Muscle layer of duodenum (tissue), 2 donors: ENCODE measurements around the gene RALGDS.
"Not testable (repeated sequence)": the region's sequence is repeated elsewhere in the genome, so short reads cannot be mapped to it uniquely, and the experiment has no call there.

Experiments
- H3K27ac ChIP-seq: one replicate; pipeline ENCODE4 v1.7.0; 2013; ENCODE audit warnings: mild to moderate bottlenecking, low read length
- H3K27me3 ChIP-seq: one replicate; pipeline ENCODE4 v1.7.0; 2013; ENCODE audit warnings: low read depth, mild to moderate bottlenecking, control low read depth, low read length
- H3K36me3 ChIP-seq, 2 donors: one replicate each; pipeline ENCODE4 v1.7.0; 2013; ENCODE audit warnings: low read length in 2 of 2, control low read depth in 1 of 2, mild to moderate bottlenecking in 1 of 2; ENCODE audit not compliant: insufficient read depth in 2 of 2, control insufficient read depth in 1 of 2
- H3K4me1 ChIP-seq, 2 donors: one replicate each; pipeline ENCODE4 v1.7.0; 2013; ENCODE audit warnings: low read length in 2 of 2, mild to moderate bottlenecking in 2 of 2, control low read depth in 1 of 2, moderate library complexity in 1 of 2; ENCODE audit not compliant: insufficient read depth in 2 of 2, control insufficient read depth in 1 of 2
- H3K4me3 ChIP-seq, 2 donors: one replicate each; pipeline ENCODE4 v1.7.0; 2013; ENCODE audit warnings: low read length in 2 of 2, low read depth in 1 of 2, mild to moderate bottlenecking in 1 of 2
- H3K9me3 ChIP-seq, 2 donors: one replicate each; pipeline ENCODE4 v1.7.0; 2013; ENCODE audit warnings: low read length in 2 of 2, control low read depth in 1 of 2, mild to moderate bottlenecking in 1 of 2; ENCODE audit not compliant: control insufficient read depth in 1 of 2
- donor health status: healthy.

The RALGDS gene

GRCh38 chr9:133072210-133072609 lies 48.8 kb downstream of the RALGDS start:
- H3K36me3 ChIP-seq, H3K4me1 ChIP-seq, H3K27me3 ChIP-seq, H3K4me3 ChIP-seq, H3K9me3 ChIP-seq, H3K27ac ChIP-seq: not testable (repeated sequence)

- Histone ChIP-seq H3K27me3 (no peaks in the 10 kb centered on the region), H3K36me3 (peaks cover 0 to 3% of the 10 kb centered on the region in 2 donors), H3K9me3 (no peaks in the 10 kb centered on the region), H3K27ac (no peak overlapping the region), H3K4me1 (no peaks in the 10 kb centered on the region), H3K4me3 (no peak overlapping the region)
Observed at GRCh38 chr9:133071484-133072150, 49.4 kb downstream of the RALGDS start.

- not testable (repeated sequence) for H3K4me3 ChIP-seq, H3K27me3 ChIP-seq, H3K4me1 ChIP-seq, H3K27ac ChIP-seq, H3K36me3 ChIP-seq, H3K9me3 ChIP-seq
Observed at GRCh38 chr9:133070985-133071384, 50.1 kb downstream of the RALGDS start.

GRCh38 chr9:133070500-133070961 lies 50.5 kb downstream of the RALGDS start:
- H3K27me3 ChIP-seq, H3K9me3 ChIP-seq, H3K4me3 ChIP-seq, H3K4me1 ChIP-seq, H3K27ac ChIP-seq, H3K36me3 ChIP-seq: not testable (repeated sequence)

- not testable (repeated sequence) for H3K4me3 ChIP-seq, H3K36me3 ChIP-seq, H3K27me3 ChIP-seq, H3K9me3 ChIP-seq, H3K27ac ChIP-seq, H3K4me1 ChIP-seq
Observed at GRCh38 chr9:133068431-133068830, 52.6 kb downstream of the RALGDS start.

GRCh38 chr9:133067813-133068212 lies 53.2 kb downstream of the RALGDS start:
- Histone ChIP-seq H3K4me1 (no peaks in the 10 kb centered on the region), H3K36me3 (peaks cover 0 to 3% of the 10 kb centered on the region in 2 donors), H3K27ac (no peak overlapping the region), H3K4me3 (no peak overlapping the region), H3K27me3 (no peaks in the 10 kb centered on the region), H3K9me3 (no peaks in the 10 kb centered on the region)

- no peaks in the 10 kb centered on the region for H3K4me1 ChIP-seq
- no peak overlapping the region for H3K4me3 ChIP-seq
- peaks cover 0 to 3% of the 10 kb centered on the region in 2 donors for H3K36me3 ChIP-seq
- H3K9me3 ChIP-seq = no peaks in the 10 kb centered on the region
- H3K27me3 ChIP-seq = no peaks in the 10 kb centered on the region
- no peak overlapping the region for H3K27ac ChIP-seq
Observed at GRCh38 chr9:133067006-133067405, 54.0 kb downstream of the RALGDS start.

GRCh38 chr9:133066181-133066983 lies 54.7 kb downstream of the RALGDS start:
- no peak overlapping the region for H3K27ac ChIP-seq
- no peaks in the 10 kb centered on the region for H3K27me3 ChIP-seq
- no peak overlapping the region for H3K4me3 ChIP-seq
- peaks cover 0 to 3% of the 10 kb centered on the region in 2 donors for H3K36me3 ChIP-seq
- H3K9me3 ChIP-seq = no peaks in the 10 kb centered on the region
- H3K4me1 ChIP-seq = no peaks in the 10 kb centered on the region

- H3K9me3 ChIP-seq = no peaks in the 10 kb centered on the region
- H3K27me3 ChIP-seq = no peaks in the 10 kb centered on the region
- H3K4me3 ChIP-seq = no peak overlapping the region
- H3K4me1 ChIP-seq = no peaks in the 10 kb centered on the region
- peaks cover 0 to 3% of the 10 kb centered on the region in 2 donors for H3K36me3 ChIP-seq
- H3K27ac ChIP-seq = no peak overlapping the region
Observed at GRCh38 chr9:133065070-133065388, 56.0 kb downstream of the RALGDS start.

- Histone ChIP-seq H3K27me3 (no peaks in the 10 kb centered on the region), H3K27ac (no peak overlapping the region), H3K9me3 (no peaks in the 10 kb centered on the region), H3K4me1 (no peaks in the 10 kb centered on the region), H3K4me3 (no peak overlapping the region), H3K36me3 (peaks cover 0 to 3% of the 10 kb centered on the region in 2 donors)
Observed at GRCh38 chr9:133064241-133065069, 56.6 kb downstream of the RALGDS start.

- Histone ChIP-seq H3K27ac (no peak overlapping the region), H3K36me3 (peaks cover 0 to 3% of the 10 kb centered on the region in 2 donors), H3K27me3 (no peaks in the 10 kb centered on the region), H3K4me1 (no peaks in the 10 kb centered on the region), H3K9me3 (no peaks in the 10 kb centered on the region), H3K4me3 (no peak overlapping the region)
Observed at GRCh38 chr9:133063500-133064231, 57.4 kb downstream of the RALGDS start.
